Osteoblast (primary cell): ENCODE results near the gene GALNT2. TPM values are rescaled to one million over a fixed set of nuclear protein-coding genes. Genes with fewer than 3 reads are reported as not detected.
A peak's percentile ranks its signal among the peaks of the same experiment; 100 is the strongest.

Experiments
- DNase-seq: peaks from one replicate; pipeline ENCODE4 v3.0.0; 2011; ENCODE audit warnings: low spot score, mixed read lengths; ENCODE audit not compliant: insufficient read length; ENCODE audit errors: missing footprints
- H2AFZ ChIP-seq: 2 replicates; pipeline ENCODE4 v1.6.0; 2011; ENCODE audit warnings: mild to moderate bottlenecking, low read length
- H3K27ac ChIP-seq: 2 replicates; pipeline ENCODE4 v1.5.1; 2011; ENCODE audit warnings: mild to moderate bottlenecking, low read depth, low read length, moderate library complexity
- H3K27me3 ChIP-seq: 2 replicates; pipeline ENCODE4 v1.6.0; 2012; ENCODE audit warnings: mild to moderate bottlenecking, control low read depth, inconsistent platforms, low read length, moderate library complexity; ENCODE audit not compliant: insufficient read depth
- H3K36me3 ChIP-seq: 2 replicates; pipeline ENCODE4 v1.5.1; 2011; ENCODE audit warnings: mild to moderate bottlenecking, low read length, control low read depth, moderate library complexity; ENCODE audit not compliant: insufficient read depth
- H3K4me1 ChIP-seq: 2 replicates; pipeline ENCODE4 v1.5.1; 2011; ENCODE audit warnings: mild to moderate bottlenecking, low read length, control low read depth, moderate library complexity; ENCODE audit not compliant: insufficient read depth
- H3K4me2 ChIP-seq: 2 replicates; pipeline ENCODE4 v1.6.0; 2011; ENCODE audit warnings: mild to moderate bottlenecking, low read length; ENCODE audit not compliant: insufficient read depth
- H3K4me3 ChIP-seq: fragments of 200-600 bp; sonication (generic); 3 replicates; pipeline ENCODE4 v1.5.1; 2012; ENCODE audit warnings: mild to moderate bottlenecking, low read length, inconsistent platforms; ENCODE audit not compliant: insufficient read depth
- H3K79me2 ChIP-seq: 2 replicates; pipeline ENCODE4 v1.6.0; 2012; ENCODE audit warnings: mild to moderate bottlenecking, low read length, control low read depth, inconsistent platforms; ENCODE audit not compliant: insufficient read depth
- H3K9me3 ChIP-seq: 2 replicates; pipeline ENCODE4 v1.5.1; 2011; ENCODE audit warnings: low read depth, low read length, control low read depth
- H4K20me1 ChIP-seq: 2 replicates; pipeline ENCODE4 v1.6.0; 2012; ENCODE audit warnings: mild to moderate bottlenecking, low read length, control low read depth; ENCODE audit not compliant: insufficient read depth
- CTCF ChIP-seq: IDR thresholded peaks from 2 replicates; pipeline ENCODE4 v1.5.1; 2011; ENCODE audit warnings: mild to moderate bottlenecking, low read depth, low read length, moderate library complexity; ENCODE audit errors: extremely low read depth
- total RNA-seq: library from RNA; depleted of rRNA; stranded (reverse); fragments of >200 nt; gene quantifications from 2 replicates; pipeline ENCODE4 v1.2.3, GENCODE V29; 2012

The GALNT2 gene
- total RNA-seq, 1 donor: 83.2 TPM

DNA sequence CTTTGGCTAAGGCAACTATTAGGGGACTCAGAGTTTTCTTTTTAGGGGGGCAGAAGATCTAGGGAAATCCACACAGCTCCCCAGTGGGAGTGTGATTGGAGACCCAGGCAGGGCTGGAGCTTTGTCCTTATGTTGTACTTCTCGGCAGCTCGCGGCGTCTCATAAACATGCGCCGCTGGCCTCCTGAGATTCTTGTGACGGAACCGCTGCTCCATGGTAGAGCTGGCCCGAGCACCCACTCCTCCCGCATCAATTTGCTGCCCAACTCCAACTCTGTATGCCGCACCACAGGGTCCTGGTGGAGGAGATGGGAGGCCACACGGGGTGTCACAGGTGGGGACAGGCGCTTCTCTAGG, 143.9 kb downstream of the GALNT2 start:
- Histone ChIP-seq H3K9me3 (no peaks in the 10 kb centered on the region), H4K20me1 (peaks cover 15% of the 10 kb centered on the region), H2AFZ (no peak overlapping the region), H3K36me3 (no peaks in the 10 kb centered on the region), H3K4me3 (no peak overlapping the region), H3K4me2 (no peak overlapping the region), H3K79me2 (peaks cover 70% of the 10 kb centered on the region), H3K27me3 (no peaks in the 10 kb centered on the region), H3K27ac (peak overlapping the region; percentile 84), H3K4me1 (peaks cover 39% of the 10 kb centered on the region)
- TF ChIP-seq CTCF: no peak
- DNase-seq: peak; percentile 72

DNA sequence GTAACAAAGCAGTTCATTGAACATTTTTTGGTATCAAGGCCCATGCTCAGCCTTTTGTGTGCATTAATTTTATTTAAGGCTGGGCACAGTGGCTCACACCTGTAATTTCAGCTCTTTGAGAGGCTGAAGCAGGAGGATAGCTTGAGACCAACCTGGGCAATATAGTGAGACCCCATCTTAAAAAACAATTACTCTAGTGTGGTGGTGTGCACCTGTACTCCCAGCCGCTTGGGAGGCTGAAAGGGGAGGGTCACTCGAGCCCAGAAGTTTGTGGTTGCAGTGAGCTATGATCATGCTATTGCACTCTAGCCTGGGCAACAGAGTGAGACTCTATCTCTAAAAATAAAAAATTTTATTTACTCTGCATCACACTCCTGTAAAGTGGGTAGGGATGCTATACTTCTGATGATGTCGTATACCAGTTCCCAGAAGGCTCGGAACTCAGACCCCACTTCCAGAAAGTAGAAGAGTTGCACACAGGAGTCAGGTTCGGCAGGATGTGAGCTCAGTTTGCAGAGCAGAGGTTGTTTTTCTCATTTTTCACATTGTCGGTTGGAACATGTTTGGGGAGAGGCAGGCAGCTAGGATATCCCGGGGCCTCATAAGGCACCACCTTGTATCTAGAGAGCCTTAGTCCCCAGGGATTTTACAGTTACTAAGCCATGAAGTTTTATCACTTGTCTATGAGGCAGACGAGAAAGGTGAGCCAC, 144.6 kb downstream of the GALNT2 start:
- H3K27me3 ChIP-seq: no peaks in the 10 kb centered on the region
- no peaks in the 10 kb centered on the region for H3K9me3 ChIP-seq
- H3K4me3 ChIP-seq: no peak overlapping the region
- no peak overlapping the region for H3K27ac ChIP-seq
- H3K79me2 ChIP-seq: peaks cover 74% of the 10 kb centered on the region
- H4K20me1 ChIP-seq: peaks cover 12% of the 10 kb centered on the region
- peaks cover 34% of the 10 kb centered on the region for H3K4me1 ChIP-seq
- DNase-seq: no peak
- no peak overlapping the region for H2AFZ ChIP-seq
- no peak overlapping the region for H3K4me2 ChIP-seq
- TF ChIP-seq CTCF: no peak
- H3K36me3 ChIP-seq: no peaks in the 10 kb centered on the region

DNA sequence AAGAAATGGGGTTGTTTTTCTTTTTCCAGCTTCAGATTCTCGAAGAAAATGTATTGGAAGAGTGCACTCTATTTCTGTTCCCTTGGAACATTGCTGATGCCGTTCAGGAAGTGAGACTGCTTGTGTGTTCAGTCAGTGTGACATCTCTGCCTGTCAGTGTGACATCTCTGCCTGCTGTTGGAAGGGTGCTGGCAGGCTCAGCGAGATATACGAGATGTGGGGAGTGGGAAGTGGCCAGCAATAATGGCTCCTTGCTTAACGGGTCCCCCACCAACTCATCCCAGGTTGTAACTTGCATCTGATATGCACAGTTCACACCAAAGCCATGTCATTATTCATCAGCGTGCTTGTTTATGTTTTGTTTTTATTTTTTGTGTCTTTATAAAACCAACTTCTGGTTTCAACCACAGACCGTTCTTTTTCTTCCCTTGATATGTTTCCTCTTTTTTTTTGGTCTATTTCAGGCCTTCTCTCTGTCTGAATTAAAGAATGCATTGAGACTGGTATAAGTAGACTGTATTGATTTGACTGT, 145.4 kb downstream of the GALNT2 start:
- Histone ChIP-seq H3K9me3 (no peaks in the 10 kb centered on the region), H3K36me3 (no peaks in the 10 kb centered on the region), H3K27me3 (no peaks in the 10 kb centered on the region), H2AFZ (no peak overlapping the region), H4K20me1 (peaks cover 18% of the 10 kb centered on the region), H3K4me1 (peaks cover 32% of the 10 kb centered on the region), H3K27ac (no peak overlapping the region), H3K79me2 (peaks cover 76% of the 10 kb centered on the region), H3K4me2 (no peak overlapping the region), H3K4me3 (no peak overlapping the region)
- no peak for DNase-seq
- TF ChIP-seq CTCF: no peak

DNA sequence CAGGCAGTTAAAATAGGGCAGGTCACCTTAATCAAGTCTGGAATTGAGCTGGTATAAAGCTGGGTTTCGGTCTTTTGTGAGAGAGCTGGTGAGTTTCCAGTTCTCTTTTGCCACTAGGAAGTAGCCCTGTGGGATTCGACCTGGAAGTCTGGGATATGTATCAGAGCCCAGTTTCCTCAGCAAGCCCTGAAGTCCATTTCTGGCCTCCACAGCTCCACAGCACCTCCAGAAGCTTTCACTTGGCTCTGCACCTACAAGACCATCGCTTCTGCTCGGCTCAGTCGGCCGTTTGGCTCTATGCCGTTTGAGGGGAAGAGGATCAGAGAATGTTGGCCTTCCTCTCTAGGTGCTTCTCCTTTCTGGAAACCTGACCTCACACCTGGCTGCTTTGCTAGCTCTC, 148.0 kb downstream of the GALNT2 start:
- Histone ChIP-seq H3K79me2 (peaks cover 81% of the 10 kb centered on the region), H4K20me1 (peaks cover 30% of the 10 kb centered on the region), H3K4me2 (no peak overlapping the region), H3K4me1 (peaks cover 14% of the 10 kb centered on the region), H3K27me3 (no peaks in the 10 kb centered on the region), H3K27ac (peak overlapping the region; percentile 4), H3K4me3 (no peak overlapping the region), H3K36me3 (no peaks in the 10 kb centered on the region), H2AFZ (no peak overlapping the region), H3K9me3 (no peaks in the 10 kb centered on the region)
- TF ChIP-seq CTCF: peak; percentile 69
- no peak for DNase-seq
